NOMO-1 treated with DMSO at 0.1 percent for 48 hours (cell line): ENCODE results near the gene AXL.
"Not testable (repeated sequence)": the region's sequence is repeated elsewhere in the genome, so short reads cannot be mapped to it uniquely, and the experiment has no call there.

Experiments
- DNase-seq: peaks from one replicate; lab custom pipeline; 2025; ENCODE audit not compliant: unreplicated experiment; lab: John Stamatoyannopoulos, UW

AXL gene

GRCh38 chr19:41218615-41219507 lies at the start of gene AXL:
TSS of gene AXL (plus strand) at chr19:41219223. CDS start at chr19:41219393, 170 bp downstream.
- DNase-seq = no peak

GRCh38 chr19:41172297-41173164 lies 46.5 kb upstream of the AXL start:
- no peak for DNase-seq

GRCh38 chr19:41174297-41174928 lies 44.6 kb upstream of the AXL start:
- no peak for DNase-seq

- peak; percentile 99 for DNase-seq
Measured at GRCh38 chr19:41175801-41176777, 42.9 kb upstream of the AXL start.

GRCh38 chr19:41180173-41180572 lies 38.9 kb upstream of the AXL start:
- DNase-seq = not testable (repeated sequence)

- DNase-seq = no peak
Measured at GRCh38 chr19:41186971-41187883, 31.8 kb upstream of the AXL start.

GRCh38 chr19:41187884-41188279 lies 31.1 kb upstream of the AXL start:
- DNase-seq = no peak

DNA sequence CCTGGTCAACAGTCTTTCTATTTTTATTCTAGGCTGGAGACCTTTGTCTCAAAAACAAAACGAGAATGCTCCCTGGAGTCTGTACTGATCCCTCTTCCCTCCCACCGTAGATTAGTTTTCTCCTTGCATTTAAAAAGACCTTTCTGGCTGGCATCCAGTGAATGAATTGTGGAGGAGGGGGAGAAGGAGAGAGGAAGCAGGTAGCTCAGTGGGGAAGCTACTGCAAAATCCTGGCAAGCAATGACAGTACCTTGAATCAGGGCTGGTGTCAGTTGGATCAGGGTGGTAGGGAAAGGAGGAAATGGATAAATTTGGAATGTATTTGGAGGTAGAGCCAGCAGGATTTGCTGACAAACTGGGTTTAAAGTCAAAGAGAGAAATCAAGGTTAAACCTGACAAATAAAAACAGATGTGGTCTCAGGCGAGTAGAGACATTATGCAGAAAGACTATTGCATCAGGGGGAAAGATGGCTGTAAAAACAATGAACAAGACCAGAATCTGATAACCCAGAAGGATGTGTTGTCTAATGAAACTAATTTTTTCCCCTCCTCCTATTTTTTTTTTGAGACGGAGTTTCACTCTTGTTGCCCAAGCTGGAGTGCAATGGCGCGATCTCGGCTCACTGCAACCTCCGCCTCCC lies 29.5 kb upstream of the AXL start:
- DNase-seq = no peak

- peak; percentile 13 for DNase-seq
Measured at GRCh38 chr19:41192574-41193429, 26.2 kb upstream of the AXL start, which contains the start of gene CYP2S1. TSS of gene CYP2S1 (plus strand) at chr19:41193219. CDS start at chr19:41193265, 46 bp downstream.

DNA sequence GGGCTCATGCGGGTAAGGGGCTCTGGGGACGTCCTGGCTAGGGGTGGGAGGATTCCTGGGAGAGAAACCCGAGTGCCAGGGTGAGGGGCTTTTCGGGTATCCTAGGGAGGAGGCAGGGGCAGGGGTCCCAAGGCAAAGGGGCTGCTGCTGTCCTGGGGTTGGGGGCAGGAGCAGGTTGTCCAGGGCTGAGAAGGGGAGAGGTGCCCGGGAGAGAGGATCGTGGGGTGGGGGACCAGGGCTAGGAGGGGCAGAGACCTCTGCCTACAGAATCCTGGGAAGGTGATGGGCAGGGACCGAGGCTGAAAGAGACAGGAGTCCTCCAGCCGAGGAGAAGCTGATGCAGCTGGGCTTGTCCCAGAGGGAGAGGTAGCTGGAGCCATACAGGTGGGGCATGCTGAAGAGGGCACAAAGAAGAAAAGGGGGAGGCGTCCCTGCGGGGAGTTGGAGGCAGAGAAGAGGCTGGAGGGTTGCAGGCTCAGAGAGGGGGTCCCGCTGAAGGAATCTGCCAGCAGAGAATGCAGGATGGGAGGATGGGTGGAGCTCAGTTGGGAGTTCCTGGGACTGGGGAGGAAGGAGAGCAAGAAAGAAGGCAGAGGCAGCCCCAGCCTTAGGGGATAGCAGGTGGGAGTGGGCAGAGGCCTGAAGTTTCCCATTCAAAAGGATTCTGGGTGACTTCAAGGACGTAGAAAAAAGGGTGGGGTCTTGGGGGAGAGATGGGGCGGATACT lies 25.4 kb upstream of the AXL start:
- no peak for DNase-seq

DNA sequence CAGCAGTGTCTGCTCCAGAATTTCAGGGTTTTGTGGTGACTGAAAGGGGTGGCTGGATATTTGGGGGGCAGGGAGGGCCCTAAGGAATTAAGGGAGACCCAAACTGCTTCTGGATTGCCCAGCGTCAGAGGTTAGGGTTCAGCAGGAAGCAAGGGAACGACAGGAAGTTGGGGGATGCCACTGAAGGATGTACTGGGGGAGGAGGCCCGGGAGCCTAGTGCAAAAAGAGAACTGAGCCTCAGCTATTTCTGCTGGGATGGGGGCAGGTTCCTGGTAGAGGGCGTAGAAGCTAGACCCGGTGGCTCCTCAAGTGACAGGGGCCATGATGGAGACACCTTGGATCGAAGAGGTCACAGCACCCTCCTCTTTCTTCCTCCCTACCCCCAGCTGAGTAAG lies 24.9 kb upstream of the AXL start:
- peak; percentile 26 for DNase-seq

DNA sequence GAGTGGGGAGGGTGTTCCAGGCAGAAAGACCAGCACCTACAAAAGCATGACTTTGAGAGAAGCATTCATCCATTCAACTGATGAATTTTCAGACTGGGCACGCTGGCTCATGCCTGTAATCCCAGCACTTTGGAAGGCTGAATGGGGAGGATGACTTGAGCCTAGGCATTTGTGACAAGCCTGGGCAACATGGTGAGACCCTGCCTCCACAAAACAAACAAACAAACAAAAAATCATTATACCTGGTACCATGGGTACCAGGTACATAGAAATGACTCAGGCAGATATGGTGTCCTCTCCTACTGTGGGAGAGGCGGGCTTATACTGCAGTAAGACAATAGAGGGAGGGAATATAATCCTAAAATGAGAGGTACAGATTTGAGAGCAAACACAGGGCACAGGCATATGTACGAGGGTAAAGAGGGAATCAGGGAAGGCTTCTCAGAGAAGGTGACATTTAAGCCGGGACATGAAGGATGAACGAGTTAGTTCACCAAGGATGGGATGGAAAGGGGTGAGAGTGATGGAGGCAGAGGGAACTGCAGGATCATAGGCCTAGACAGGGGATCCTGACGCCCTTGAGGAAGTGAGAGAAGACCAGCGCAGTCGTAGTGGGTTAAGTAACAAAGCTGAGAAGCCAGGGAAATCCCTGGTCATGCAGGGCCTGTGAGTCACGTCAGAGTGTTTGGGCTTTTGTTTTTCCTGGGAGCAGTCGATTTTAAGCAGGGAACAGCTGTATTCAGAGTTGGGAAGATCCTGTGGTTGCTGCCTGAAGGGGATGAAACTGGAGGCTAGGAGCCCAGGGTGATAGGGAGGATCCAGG lies 23.1 kb upstream of the AXL start:
- peak; percentile 26 for DNase-seq

DNA sequence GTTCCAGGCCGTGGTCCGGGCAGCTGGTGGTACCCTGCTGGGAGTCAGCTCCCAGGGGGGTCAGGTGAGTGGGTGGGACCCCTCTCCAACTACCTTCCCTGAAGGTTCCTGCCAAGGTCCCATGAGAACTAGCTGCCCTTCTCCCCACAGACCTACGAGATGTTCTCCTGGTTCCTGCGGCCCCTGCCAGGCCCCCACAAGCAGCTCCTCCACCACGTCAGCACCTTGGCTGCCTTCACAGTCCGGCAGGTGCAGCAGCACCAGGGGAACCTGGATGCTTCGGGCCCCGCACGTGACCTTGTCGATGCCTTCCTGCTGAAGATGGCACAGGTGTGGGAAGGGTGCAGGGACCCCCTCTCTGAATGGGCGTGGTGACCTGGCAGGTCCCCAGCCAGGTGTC lies 20.5 kb upstream of the AXL start:
- DNase-seq = no peak

- DNase-seq = no peak
Measured at GRCh38 chr19:41203371-41203770, 15.7 kb upstream of the AXL start.

DNA sequence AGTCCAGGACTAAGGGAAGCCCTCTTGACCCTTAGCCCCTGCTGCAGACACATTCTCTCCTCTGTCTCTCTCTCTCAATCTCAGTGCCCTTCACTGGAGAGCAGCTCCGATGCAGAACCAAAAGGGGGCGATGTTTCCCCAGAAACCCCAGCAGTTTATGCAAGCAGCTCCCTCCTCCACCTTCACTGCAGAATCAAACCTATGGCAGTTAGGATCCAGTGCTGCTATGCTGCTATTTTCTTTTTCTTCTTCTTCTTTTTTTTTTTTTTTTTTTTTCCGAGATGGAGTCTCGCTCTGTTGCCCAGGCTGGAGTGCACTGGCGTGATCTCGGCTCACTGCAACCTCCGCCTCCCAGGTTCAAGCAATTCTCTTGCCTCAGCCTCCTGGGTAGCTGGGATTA lies 14.7 kb upstream of the AXL start:
- DNase-seq = peak; percentile 79

- no peak for DNase-seq
Measured at GRCh38 chr19:41205995-41206394, 13.0 kb upstream of the AXL start.
